HG03135 (cell line): Measurements from ENCODE around the gene RANBP1.

Source experiments
- ATAC-seq: cut with Tn5 transposase; IDR thresholded peaks from one replicate; pipeline ENCODE4 v1.9.1; 2021; ENCODE audit warnings: mild to moderate bottlenecking, moderate library complexity; ENCODE audit not compliant: unreplicated experiment

RANBP1 gene

DNA sequence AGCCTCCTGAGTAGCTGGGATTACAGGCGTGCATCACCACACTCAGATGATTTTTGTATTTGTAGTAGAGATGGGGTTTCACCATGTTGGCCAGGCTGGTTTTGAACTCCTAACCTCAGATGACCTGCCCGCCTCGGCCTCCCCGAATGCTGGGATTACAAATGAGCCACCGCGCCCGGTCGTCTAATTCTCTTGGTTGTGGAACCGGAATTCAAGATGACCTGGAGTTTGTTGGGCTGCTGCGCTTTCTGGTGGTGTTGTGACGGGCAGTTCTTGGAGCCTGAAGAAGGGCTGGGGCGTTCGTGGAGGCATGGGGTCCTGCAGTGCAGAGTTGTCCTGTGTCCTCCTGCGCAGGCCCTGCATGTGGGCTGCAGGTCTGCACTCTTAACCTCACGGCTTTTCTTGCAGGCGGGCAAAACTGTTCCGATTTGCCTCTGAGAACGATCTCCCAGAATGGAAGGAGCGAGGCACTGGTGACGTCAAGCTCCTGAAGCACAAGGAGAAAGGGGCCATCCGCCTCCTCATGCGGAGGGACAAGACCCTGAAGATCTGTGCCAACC, 6.0 kb downstream of the RANBP1 start:
- no peak for ATAC-seq

DNA sequence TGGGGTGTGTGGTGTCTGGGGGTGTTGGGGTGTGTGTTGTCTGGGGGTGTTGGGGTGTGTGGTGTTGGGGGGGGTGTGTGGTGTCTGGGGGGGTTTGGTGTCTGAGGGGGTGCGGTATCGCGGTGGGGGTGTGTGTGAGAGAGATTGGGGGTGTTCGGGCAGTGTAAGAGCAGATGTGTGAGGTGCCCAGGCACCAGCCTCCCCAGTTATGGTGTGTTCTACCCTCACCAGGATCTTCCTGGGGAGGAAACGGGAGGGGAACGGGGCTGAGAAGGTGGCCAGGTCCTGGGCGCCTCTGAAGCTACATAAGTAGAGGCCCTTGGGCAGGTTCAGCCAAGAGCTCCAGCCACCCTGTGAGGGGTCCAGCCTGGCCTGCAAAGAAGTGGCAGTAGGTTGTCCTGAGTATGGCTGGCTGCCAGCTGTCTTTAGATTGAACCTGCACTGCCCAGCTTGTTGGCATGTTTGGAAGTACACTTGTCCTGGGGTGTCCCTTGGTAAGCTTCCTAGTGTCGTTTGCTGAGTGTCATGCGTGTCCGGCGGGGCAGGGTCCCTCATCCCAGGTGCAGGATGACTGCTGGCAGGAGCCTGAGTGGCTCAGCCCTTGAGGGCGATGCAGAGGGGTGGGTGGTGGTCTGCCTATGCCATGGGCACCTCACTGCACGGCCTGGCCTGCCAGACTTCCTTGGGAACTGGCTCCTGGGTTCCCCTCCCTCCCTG, 7.6 kb downstream of the RANBP1 start:
- ATAC-seq, result no peak

DNA sequence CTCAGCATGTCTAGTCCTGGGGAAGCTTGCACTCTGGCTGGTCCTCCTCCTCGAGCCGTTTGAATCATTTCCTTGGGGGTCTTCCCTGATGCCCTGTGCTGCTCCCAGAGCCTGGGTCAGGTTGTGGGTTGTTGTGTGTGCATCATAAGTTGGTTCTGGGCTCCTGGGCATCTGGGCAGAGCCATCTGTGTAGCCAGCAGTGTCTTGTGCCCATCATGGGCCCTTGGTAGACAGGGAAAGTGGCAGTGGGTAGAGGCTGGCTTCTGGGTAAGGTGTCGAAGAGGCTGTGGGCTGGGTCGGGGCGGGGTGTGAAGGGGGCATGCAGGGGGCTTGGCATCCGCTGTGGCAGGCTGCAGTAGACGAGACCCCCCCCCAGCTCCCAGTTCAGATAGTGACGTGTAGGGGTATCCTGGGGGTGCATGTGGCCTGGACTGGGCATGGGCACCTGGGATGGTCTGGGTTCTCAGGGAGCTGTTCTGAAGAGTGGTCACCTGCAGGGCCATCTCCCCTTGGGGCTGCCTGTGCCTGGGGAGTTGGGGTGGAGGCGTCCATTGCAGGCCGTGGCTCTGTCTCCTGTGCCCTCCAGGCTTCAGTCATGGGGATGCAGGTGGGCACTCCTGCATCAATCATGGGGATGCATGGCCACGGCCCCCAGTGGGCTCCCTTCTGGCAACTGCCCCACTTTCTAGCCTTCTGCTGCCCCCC, 8.3 kb downstream of the RANBP1 start:
- no peak for ATAC-seq

DNA sequence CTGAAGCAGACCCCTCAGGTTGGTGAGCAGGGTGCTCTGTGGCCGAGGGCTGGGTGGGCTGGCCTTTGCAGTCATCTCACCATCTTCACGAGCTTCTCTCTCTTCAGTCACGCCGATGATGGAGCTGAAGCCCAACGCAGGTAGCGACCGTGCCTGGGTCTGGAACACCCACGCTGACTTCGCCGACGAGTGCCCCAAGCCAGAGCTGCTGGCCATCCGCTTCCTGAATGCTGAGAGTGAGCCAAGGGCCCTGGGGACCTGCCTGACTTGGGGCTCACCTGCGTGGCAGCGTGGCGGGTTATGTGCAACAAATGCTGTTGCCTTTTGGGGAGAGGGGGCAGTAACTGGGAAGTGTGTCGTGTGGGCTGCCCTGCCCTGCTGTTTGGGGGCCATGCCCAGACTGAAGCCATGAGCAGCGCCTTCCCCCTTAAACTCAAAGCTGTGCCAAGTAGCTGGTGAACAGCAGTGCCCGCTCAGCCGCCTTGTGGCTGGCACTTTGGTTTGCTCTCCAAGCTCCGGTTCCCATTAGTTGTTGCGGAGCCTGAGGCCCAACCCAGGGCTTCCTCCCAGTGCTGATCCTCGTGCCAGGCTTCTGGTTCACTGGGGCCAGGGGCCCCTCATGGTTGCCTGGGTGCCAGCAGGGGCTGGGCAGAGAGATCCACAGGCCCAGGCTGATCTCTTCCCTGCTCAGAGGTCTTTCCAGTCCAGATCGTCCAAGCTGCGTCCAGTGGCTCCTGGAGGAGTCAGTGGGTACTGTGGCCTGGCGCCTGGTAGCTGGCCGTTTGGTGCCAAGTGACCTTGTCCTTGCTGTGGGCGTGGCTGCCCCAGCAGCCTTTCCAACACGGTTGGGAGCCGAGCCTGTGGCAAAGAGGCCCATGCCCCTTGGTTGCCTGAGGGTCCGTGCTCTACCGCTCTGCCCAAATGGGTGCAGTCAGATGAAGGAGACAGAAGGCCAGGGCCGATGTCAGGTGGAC, 9.6 kb downstream of the RANBP1 start:
- ATAC-seq, result no peak

DNA sequence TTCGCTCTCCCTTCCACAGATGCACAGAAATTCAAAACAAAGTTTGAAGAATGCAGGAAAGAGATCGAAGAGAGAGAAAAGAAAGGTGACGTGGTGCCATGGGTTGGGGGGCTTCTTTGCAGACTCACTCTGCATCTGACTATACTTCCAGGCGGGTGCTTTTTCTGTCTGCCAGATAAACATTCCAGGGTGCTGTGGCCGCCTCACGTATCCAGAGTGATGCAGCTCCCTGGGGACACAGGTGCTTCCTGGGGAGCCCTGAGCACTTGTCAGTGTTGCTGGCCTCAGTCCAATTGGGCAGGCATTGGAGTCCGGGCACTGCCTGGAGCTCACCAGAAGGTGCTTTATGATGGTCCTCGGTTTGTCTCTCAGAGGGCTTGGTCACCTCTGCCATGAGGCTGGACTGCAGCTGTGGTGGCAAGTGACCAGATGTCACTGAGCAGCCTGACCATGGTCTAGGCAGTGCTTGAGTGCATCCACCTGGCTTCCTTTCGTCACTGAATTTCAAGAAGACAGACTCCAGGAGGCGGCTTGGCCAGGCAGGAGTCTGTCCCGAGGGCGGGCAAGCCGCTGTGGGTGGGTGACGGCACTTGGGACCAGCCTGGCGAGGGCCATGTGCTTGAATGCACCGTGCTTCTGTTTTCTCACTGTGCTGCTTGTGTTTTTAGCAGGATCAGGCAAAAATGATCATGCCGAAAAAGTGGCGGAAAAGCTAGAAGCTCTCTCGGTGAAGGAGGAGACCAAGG, 10.6 kb downstream of the RANBP1 start:
- no peak for ATAC-seq

DNA sequence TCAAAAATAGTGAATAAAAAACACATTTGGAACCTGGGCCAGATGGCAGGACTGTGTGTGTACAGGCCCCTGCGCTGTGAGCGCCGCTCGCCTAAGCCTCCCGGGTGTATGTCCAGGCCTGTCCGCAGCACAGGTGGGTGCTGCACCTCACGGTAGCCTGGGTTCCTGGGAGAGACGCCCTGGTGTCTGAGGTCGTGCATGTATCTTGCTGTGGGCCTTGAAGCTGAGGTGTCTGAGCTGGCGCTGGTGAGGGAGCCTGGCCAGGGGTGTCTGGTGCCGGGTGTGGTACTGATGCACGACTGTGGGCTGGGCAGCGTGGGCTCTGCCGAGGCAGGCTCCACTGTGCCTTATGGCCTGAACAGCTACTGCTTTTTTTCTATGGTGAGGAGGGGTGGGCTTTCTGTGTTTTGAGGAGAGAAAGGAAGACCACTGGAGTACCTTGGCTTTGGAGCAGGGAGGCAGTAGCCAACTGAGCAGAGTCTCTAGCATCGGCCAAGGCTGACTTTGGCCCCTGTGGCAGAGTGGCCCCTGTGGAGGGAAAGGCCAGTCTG, 11.5 kb downstream of the RANBP1 start:
- no peak for ATAC-seq

DNA sequence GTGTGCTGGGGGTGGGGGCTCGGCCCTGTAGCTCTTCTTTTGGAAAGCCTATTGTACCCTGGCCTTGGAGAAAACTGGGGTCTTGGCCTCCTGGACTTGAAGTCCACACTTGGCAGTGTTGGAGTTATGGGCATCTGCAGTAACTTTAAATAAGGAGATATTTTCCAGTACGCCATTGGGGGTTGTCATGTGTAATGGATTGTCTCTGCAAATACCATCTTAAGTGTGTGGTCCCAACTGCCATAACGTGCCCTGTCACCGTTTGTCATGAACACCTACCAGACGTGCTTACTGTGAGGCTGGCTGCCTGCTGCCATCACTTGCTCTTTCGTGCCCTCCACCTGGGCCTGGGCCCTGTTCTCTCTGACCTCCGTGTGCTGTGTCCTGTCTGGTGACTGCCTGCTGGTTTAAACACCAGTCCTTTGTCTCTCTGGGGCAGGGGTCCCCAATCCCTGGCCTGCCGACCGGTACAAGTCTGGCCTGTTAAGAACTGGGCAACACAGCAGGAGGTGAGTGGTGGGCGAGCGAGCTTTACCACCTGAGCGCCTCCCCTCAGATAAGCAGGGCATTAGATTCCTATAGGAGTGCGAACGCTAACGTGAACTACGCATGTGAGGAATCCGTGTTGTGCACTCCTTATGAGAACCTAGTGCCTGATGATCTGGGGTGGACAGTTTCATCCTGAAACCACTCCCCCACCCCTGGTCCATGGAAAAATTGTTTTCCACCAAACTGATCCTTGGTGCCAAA, 12.1 kb downstream of the RANBP1 start:
- no peak for ATAC-seq

DNA sequence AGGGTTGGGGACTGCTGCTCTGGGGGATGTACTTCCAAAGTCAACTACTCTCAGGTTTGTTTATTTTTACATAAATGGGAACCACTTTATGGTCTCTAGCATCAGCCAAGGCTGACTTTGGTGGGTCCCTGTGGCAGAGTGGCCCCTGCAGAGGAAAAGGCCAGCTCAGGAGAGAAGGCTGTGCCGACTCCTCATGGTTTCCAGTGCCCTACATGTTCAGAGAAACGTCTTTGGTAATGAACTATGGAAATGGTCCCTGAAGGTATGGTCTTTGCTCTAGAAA, 12.7 kb downstream of the RANBP1 start:
- ATAC-seq, result no peak

DNA sequence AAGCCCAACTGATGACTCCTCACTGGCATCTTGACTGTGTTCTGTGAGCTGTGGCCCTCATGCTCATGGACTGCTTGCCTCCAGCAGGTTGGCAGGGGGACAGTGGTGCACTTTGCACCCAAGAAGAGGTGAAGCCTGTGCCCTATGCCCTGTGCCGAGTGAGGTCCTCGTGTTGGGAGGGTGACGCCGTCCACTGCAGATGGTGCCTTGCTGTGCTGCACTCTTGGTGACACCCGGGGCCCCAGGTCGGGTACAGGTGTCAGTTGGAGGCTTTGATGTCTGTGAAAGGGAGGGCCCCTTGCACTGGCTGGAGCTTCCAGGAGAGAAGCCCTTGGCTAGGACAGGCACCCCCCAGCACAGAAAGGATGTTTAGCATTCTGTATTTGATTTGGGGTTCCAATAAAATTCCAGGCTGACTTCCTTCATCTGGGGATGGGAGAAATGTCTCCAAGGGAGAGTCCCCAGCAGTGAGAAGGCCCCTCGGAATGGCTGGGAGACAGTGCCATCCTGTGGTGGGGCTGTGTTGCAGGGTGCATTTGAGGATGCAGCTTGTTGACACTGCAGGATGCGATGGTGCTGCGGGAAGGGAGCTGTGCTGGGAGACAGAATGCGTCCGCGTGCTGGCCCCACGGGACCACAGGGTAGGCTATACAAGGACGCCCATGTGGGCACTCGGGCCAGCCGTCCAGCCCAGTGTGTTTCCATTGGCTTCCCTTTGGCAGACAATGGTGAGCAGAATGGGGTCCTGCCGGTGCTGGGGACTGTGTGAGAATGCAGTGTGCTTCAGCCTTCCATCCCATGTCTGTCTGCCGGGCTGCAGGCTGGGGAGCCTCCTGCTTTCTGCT, 13.2 kb downstream of the RANBP1 start:
- no peak for ATAC-seq

DNA sequence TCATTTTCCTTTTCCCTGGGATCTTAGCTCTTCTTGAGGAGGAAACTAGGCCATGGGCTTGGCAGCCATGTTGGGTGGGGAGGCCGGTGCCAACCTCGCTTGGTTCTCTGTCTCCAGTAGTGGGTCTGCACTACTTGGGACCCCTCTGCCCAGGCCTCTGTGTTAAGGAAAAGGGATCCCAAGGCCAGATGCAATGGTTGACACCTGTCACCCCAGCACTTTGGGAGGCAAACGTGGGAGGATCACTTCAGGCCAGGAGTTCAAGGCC, 13.8 kb downstream of the RANBP1 start:
- no peak for ATAC-seq

DNA sequence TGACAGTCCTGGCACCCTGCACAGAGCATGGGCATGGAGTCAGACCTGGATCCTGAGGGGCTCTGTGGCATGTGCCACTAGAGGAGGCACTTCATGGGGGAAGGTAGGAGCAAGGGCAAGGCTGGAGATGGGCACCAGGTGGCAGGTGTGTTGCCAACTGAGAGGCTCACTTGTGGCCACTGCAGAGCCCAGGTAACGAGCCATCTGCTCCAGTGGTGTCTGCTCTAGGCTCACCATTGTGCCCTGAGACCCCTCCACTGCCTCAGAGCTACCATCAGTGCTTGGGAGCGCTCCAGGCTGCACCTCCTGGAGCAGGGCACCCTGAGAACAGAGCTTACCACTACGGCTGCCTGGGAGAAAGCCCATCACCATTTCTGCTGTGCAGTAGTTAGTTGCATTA, 14.4 kb downstream of the RANBP1 start:
- ATAC-seq, result no peak

DNA sequence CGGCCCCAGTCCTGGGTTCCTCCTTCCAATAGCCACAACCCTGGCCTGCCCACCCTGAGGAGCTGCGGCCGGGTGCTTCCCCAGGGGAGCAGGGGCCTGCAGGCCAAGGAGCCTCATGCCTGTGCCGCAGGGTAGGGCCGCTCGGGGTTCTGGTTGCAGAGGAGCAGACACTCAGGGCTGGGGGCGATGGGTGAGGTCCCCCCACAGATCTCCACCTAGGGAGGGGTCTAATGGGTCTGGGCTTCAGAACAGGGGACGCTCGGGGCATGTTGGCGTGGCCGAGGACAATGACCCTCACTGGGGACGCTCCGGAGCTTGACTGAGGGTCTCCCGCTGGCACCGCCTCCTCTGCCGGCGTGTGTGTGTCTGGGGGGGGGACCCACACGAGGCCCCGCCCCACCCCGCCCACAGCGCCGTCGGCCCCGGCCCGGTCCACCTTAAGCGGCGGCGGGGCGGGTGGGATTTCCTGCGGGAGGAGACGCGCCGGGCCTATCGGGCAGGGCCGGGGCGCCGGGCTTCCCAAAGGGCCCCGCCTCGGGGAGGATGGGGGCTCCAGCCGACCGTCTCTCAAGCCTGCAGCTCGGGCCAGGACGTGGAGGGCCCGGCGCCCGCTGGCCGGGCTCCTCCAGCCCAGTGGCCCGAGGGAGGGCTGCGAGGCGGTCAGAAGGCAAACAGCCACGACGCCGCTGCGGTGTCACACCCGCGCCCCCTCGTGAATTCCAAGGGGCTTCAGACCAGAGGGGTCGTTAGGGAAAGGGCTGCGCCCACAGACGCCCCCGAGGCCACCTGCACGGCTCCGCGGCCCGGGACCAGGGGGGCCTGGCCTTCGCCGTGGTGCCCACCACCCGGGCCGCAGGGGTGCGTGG, 15.1 kb downstream of the RANBP1 start:
- ATAC-seq, result peak; percentile 49

DNA sequence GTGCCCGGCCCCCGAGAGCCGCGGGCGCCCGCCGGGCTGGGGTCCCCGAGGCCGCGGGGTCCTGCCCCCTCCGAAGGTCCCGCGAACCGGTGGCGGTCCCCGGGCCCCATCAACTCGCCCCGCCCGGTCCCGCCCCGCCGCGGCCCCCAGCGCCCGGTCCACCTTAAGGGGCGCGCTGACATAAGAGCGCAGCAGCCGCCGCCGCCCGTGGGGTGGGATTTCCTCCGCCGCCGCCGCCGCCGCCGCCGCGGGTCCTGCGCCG, 15.6 kb downstream of the RANBP1 start, which contains the start of gene ZDHHC8:
Gene ZDHHC8 (plus strand): TSS at position 208 of the 262 bp plus-strand sequence. CDS start 144 bp downstream, outside the sequence.
- ATAC-seq, result peak; percentile 39

DNA sequence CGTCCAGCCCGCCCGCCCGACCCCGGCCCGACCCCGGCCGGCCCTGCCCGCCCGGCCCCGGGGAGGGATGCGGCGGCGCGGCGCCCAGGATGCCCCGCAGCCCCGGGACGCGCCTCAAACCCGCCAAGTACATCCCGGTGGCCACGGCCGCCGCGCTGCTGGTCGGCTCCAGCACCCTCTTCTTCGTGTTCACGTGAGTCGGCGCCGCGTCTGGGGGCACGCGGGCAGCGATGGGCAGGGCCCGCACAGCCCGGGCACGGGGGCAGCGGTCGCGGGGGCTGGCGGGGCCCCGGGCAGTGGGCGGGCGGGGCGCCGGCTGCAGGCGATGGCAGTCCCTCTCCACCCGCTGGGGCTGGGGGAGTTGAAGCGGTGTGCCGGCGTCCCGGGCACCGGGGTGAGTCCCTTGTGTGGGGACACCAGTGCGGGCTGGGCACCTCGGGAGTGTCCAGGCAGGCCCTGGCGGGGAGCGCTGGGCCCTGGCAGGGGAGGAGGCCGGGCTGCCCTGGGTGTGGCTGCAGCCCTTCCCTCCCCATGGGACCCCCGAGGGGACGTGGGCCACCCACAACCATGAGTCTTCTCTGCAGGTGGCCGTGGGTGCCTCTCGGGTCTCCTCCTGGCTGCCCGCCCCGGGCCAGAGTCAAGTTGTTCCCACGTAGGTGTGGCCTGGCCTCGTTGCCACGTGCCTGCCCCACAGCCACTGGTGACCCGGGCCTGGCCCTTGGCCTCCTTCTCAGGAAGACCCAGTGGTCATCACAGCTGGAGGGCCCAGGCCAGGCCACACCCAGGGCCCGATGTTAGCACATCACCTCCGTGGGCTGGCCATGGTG, 16.2 kb downstream of the RANBP1 start:
- no peak for ATAC-seq

DNA sequence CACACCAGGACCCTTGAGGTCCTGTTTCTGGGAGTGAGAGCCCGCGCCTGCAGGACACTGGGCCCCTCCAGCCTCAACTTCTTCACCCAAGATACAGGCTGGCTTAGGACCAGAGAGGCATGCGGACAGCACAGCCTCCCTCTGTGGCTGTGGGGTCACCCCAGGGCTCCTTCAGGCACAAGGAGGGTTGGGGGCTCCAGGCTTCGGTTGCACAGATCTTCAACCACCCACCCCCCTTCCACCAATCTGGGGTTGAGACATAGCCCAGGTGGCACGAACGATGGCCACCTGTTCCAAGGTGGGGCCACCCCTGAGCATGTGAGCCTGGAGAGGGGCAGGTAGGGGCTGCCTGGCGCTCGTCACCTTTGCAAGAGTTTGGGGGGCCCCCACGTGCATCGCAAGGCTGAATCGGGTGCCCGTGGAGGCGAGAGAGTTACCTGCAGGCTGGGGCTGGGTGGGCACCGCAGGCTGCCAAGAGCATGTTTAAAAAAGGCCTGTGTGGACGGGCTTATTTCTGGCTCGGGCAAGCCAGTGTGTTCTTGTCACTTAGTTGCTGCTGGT, 16.9 kb downstream of the RANBP1 start:
- no peak for ATAC-seq

DNA sequence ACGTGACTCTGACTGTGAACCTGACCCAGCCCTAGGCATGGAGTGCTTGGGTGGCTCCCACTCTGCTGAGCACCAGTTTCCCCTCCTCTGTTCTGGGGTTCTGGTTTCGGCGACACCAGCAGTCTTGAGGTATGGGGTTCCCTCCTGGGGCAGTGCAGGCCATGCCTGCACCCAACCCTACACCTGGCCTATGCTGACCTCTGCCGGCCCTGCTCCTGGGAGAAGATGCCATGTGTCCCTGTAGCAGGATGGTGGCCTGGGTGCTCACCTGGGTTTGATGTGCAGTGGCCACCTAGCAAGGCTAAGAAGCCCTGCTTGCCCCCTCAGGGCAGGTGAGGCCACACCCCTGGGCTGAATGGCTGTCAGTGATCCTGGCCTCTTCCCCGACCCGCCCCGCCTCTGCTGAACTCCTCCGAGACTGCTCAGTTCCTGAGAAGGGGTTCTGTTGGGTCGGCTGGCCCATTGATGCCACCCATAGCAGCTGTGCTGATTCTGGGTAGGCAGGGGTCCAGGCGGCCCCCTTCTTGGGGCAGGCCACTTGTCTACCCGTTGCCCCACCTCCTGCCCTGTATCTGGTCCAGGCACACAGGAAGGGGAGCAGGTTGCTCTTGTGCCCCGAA, 18.1 kb downstream of the RANBP1 start:
- ATAC-seq, result no peak

DNA sequence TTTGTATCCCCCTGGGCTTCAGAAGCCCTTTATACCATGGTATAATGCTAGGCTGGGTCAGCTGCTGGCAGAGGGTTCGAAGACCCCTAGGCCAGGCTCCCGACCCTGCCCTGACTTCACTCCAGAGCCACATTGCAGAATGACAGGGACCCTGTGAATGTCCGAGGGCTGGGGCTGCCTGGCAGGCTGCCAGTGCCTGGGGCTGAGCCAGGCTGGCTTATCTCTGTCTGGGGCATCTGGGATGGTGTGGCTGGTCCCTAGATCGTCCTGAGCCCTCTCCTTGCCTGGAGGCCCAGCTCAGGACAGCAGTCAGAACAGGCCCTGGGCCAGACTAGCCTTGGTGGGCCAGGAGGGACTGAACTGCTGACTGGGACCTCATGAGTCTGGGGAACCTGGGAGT, 19.4 kb downstream of the RANBP1 start:
- no peak for ATAC-seq
